Natural killer cell (primary cell): ENCODE data around the gene EVC. TPM values are rescaled to one million over a fixed set of nuclear protein-coding genes. Genes with fewer than 3 reads are reported as not detected.

Experiments used
- ATAC-seq, 3 donors: fragments of 150-1000 bp in 2 of 3; fragments of 200-7000 bp in 1 of 3; cut with Tn5 transposase; 1 replicate in 1 of 3; 2 replicates in 2 of 3; pipeline ENCODE4 v1.10.0; 2021; ENCODE audit warnings: mild to moderate bottlenecking in 2 of 3, moderate library complexity in 2 of 3
- DNase-seq, 2 donors: peaks; one replicate each; pipeline versions ENCODE4 v3.0.0 to v3.0.0-alpha.2; 2013 to 2021; ENCODE audit warnings: mixed read lengths in 1 of 2
- H3K27ac ChIP-seq: one replicate; pipeline ENCODE4 v1.5.1; 2013; ENCODE audit warnings: mild to moderate bottlenecking, low read length
- H3K27me3 ChIP-seq: one replicate; pipeline ENCODE4 v1.6.1; 2013; ENCODE audit warnings: low read length; ENCODE audit not compliant: control insufficient read depth, insufficient read depth
- H3K36me3 ChIP-seq: one replicate; pipeline ENCODE4 v1.6.1; 2013; ENCODE audit warnings: low read length; ENCODE audit not compliant: control insufficient read depth, insufficient read depth
- H3K4me1 ChIP-seq: one replicate; pipeline ENCODE4 v1.6.1; 2013; ENCODE audit warnings: low read length; ENCODE audit not compliant: control insufficient read depth, insufficient read depth
- H3K4me3 ChIP-seq: one replicate; pipeline ENCODE4 v1.5.1; 2013; ENCODE audit warnings: low read length
- H3K9me3 ChIP-seq: one replicate; pipeline ENCODE4 v1.6.1; 2013; ENCODE audit warnings: low read length; ENCODE audit not compliant: control insufficient read depth, insufficient read depth
- H3K27ac Mint-ChIP-seq, 2 donors: one replicate each; pipeline ENCODE4 v1.8.0; 2022; ENCODE audit warnings: mild to moderate bottlenecking in 2 of 2, mixed read lengths in 2 of 2, moderate library complexity in 1 of 2
- H3K27me3 Mint-ChIP-seq, 2 donors: one replicate each; pipeline ENCODE4 v1.8.0; 2022; ENCODE audit warnings: low read depth in 2 of 2, mixed read lengths in 2 of 2
- H3K36me3 Mint-ChIP-seq: one replicate; pipeline ENCODE4 v1.8.0; 2022; ENCODE audit warnings: mixed read lengths
- H3K4me1 Mint-ChIP-seq, 2 donors: one replicate each; pipeline ENCODE4 v1.8.0; 2022; ENCODE audit warnings: mixed read lengths in 2 of 2
- H3K4me3 Mint-ChIP-seq: one replicate; pipeline ENCODE4 v1.8.0; 2022; ENCODE audit warnings: mild to moderate bottlenecking, moderate library complexity, mixed read lengths
- H3K9me3 Mint-ChIP-seq, 2 donors: one replicate each; pipeline ENCODE4 v1.8.0; 2022; ENCODE audit warnings: mixed read lengths in 2 of 2
- CTCF ChIP-seq: fragments of 200-600 bp; IDR thresholded peaks from one replicate; pipeline ENCODE4 v1.8.0; 2022; ENCODE audit warnings: antibody characterized with exemption
- WGBS: methylation state at CpG from one replicate; pipeline ENCODE4 v1.1.7; 2013; ENCODE audit warnings: missing lambda C conversion rate; ENCODE audit not compliant: insufficient coverage; 5-methylcytosine and 5-hydroxymethylcytosine counted together
- intact Hi-C: fragments of 100-400 bp; cut with micrococcal nuclease; formaldehyde crosslinking; loops from one replicate; pipeline ENCODE4 v1.14.2; 2022
- total RNA-seq, 4 donors: library from RNA; stranded (reverse); fragments of 120-200 nt in 1 of 4; gene quantifications; one replicate each; pipeline versions ENCODE4 v1.2.3 to v1.2.4, GENCODE V29; 2013 to 2022

The EVC gene
- total RNA-seq, 3 donors from 2014 or later (not counting 1 experiment from before 2014, with no cell fraction given) = 0.18 to 2.9 (median 0.42) TPM

- Mint-ChIP-seq H3K27me3 (peaks cover 0 to 2% of the 10 kb centered on the region in 2 donors), H3K9me3 (no peaks in the 10 kb centered on the region), H3K4me3 (no peak overlapping the region), H3K27ac (no peak overlapping the region), H3K36me3 (no peaks in the 10 kb centered on the region), H3K4me1 (no peaks in the 10 kb centered on the region)
- H3K4me1 ChIP-seq = no peaks in the 10 kb centered on the region
- no peaks in the 10 kb centered on the region for H3K27me3 ChIP-seq
- no peaks in the 10 kb centered on the region for H3K36me3 ChIP-seq
- no peaks in the 10 kb centered on the region for H3K9me3 ChIP-seq
- intact Hi-C loops = no loop called here
- ATAC-seq (no peak), DNase-seq (no peak)
- no peak overlapping the region for H3K4me3 ChIP-seq
- WGBS = 88% methylated on average over 17 of the region's 17 CpGs
- no peak overlapping the region for H3K27ac ChIP-seq
- TF ChIP-seq CTCF = no peak
These were observed 40.1 kb downstream of the EVC start for GRCh38 chr4:5750946-5751665.

GRCh38 chr4:5751666-5752375 lies 40.8 kb downstream of the EVC start:
- intact Hi-C loops = no loop called here
- H3K36me3 Mint-ChIP-seq = no peaks in the 10 kb centered on the region
- 87% methylated on average over 8 of the region's 14 CpGs for whole genome bisulfite sequencing
- no peak for TF ChIP-seq CTCF
- Histone ChIP-seq H3K27me3 (no peaks in the 10 kb centered on the region), H3K4me1 (no peaks in the 10 kb centered on the region), H3K27ac (no peak overlapping the region), H3K36me3 (no peaks in the 10 kb centered on the region), H3K9me3 (no peaks in the 10 kb centered on the region), H3K4me3 (no peak overlapping the region)
- ATAC-seq = no peak
- H3K4me3 Mint-ChIP-seq = no peak overlapping the region
- H3K9me3 Mint-ChIP-seq = no peaks in the 10 kb centered on the region
- DNase-seq = no peak
- H3K4me1 Mint-ChIP-seq = no peaks in the 10 kb centered on the region
- H3K27ac Mint-ChIP-seq = no peak overlapping the region
- no peaks in the 10 kb centered on the region for H3K27me3 Mint-ChIP-seq

- Mint-ChIP-seq H3K4me3 (no peak overlapping the region), H3K4me1 (no peaks in the 10 kb centered on the region), H3K36me3 (no peaks in the 10 kb centered on the region), H3K27me3 (no peaks in the 10 kb centered on the region), H3K9me3 (no peaks in the 10 kb centered on the region), H3K27ac (no peak overlapping the region)
- Histone ChIP-seq H3K4me1 (no peaks in the 10 kb centered on the region), H3K27ac (no peak overlapping the region), H3K9me3 (no peaks in the 10 kb centered on the region), H3K36me3 (no peaks in the 10 kb centered on the region), H3K4me3 (no peak overlapping the region), H3K27me3 (no peaks in the 10 kb centered on the region)
- WGBS = 91% methylated on average over 26 of the region's 26 CpGs
- intact Hi-C loops = no loop called here
- DNase-seq = no peak
- ATAC-seq = no peak
- no peak for TF ChIP-seq CTCF
These were observed 41.6 kb downstream of the EVC start for GRCh38 chr4:5752376-5753184.
